HG03095 (cell line): Measurements from ENCODE around the gene GRAMD2A.

Experiments used
- ATAC-seq: cut with Tn5 transposase; IDR thresholded peaks from one replicate; pipeline ENCODE4 v1.9.1; 2021; ENCODE audit warnings: moderate library complexity; ENCODE audit not compliant: unreplicated experiment

Gene GRAMD2A

GRCh38 chr15:72220687-72221086, 23.1 kb upstream of the GRAMD2A start:
- no peak for ATAC-seq

GRCh38 chr15:72217216-72217615, 19.6 kb upstream of the GRAMD2A start:
- ATAC-seq, result no peak

DNA sequence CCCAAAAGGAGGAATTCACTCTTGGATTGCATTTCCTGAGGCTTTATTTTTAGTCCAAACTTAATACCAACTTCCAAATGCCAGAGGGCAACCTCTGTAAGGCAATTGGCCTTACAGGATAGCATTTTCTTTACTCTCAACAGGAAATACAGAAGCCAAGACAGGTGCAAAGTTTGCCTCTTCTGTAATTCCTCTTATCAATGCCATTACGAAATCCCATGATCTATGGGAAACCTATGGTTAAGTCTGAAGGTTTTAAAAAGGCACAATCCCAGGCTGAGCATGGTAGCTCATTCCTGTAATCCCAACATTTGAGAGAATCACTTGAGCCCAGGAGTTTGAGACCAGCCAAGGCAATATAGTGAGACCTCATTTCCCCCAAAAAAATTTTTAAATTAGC, 18.5 kb upstream of the GRAMD2A start:
- no peak for ATAC-seq

DNA sequence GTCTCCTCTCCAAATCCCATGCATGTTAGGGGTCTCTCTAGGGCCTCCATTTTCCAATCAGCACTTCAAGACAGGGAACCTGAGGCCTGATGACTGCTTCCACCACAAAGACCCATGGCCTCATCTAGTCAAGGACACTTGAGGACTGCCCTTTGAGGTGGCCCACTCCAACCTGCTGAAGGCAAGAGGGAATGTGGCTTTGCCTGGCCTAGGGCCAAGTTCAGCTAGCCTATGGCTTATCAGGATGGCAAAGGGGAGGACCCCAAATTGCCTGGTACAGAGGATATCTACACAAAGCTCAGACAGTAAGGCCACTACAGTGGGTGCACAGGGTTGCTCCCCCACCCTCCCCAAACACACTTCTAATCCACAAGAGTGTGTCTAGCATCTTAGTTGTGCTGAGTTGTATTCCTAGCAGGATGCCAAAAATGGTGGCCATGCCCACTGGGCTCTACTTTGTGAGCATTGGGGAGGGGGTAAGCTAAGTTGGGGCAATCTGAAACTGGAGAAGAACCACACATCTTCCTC, 10.0 kb upstream of the GRAMD2A start:
- ATAC-seq, result no peak

GRCh38 chr15:72206677-72207000, 9.1 kb upstream of the GRAMD2A start:
- ATAC-seq, result no peak

- ATAC-seq, result no peak
Observed at GRCh38 chr15:72205896-72206676, 8.5 kb upstream of the GRAMD2A start.

DNA sequence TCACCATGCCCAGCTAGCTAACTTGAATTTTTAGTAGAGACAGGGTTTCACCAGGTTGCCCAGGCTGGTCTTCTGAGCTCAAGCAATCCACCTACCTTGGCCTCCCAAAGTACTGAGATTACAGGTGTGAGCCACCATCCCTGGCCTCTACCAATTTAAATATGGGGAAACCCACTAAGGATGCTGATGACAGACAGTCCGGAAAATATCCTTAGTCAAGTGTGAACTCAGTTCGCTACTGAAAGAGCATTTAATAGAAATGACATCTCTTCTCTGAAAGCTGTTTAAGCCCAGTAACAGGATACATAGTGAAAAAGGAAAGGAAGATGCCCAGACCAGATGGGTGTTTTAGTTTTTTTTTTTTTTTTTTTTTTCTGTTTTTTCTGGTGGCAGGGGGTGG, 7.7 kb upstream of the GRAMD2A start:
- no peak for ATAC-seq

DNA sequence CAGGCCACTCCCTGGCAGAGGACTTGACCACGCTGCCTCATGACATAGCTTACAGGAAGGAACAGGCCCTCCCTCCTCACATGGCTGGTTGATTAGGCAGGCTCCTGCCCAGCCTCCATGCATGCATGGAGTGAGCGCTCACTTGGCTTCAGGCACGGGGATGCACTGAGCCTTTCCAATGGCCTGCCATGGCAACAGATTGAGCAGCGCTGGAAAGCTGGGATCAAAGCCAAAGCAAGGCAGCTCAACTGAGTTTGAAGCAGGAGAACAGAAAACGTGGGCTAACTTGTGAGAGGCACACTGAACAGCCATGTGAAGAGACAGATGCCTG, 5.9 kb upstream of the GRAMD2A start:
- no peak for ATAC-seq

DNA sequence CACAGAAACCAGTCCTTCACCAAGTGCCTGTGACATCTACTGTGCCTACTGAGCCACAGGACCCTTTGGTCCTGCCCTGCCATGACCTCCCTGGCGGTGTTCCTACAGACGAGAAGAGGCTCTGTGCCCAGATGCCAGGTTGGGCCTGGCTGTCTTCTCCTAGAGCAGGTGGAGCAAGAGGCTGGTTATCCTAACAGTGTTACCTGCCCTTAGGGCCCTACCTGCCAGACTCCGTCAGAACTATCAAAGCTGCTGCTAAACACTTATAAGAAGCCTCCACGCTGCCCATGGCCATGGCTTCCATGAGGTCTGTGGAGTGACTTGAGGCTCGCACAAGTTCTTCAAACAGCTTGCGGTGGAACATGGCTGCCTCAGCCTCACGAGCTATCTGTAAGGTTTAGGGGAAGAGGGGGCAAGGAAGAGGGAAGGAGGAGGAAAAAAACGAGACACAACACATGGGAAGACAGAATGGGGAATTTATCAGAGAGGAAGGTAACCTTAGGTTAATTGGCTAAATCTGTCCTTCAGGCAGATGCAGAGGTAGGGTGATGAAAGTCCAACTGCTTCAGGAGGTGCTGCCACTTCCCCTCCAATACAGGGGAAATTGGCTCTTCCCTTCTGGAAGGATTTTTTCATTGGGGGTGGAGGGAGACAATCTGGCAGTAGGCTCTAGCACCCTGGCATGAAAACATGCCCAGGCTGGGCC, 5.4 kb upstream of the GRAMD2A start:
- ATAC-seq, result no peak

DNA sequence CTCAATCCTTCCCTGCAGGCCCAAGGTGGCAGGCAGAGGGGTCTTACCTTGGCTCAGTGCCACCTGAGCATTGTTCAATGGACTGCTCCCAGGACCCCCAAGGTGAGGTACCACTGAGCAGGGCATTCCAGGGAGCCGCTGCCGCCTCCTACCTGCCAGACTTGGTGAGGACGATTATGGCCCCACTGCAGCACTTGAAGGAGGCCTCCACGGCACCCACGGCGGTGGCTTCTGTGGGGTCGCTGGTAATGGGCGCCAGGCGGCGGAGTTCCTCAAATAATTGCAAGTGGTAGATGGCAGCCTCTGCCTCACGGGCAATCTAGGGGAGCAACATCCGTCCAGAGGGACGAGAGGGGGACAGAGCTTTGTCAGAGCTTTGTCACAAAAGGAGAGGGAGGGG, 4.7 kb upstream of the GRAMD2A start:
- no peak for ATAC-seq

DNA sequence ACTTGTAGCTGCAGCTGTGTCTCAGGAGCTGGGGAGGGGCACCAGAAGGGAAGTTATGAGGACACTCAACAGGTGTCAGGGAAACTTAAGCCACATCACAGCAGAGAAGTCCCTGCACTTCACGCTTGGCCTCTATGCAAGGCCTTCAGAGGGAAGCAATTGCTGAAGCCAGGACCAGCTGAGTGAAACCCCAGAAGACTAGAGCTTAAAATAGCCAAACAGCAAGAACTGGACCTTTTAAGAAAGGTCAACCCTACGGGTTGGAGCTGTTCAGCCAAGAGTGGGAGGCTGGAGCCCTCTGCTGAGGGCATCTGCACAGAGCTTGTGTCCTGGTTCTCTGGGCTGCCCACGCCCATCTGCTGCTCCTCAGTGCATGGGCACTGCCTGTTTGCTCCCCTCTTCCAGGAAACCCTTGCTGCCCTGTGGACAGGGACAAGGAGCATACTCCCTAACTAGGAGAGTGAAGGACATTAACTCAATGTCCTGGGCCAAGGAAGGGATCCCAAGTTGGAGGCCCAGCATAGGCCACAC, 3.9 kb upstream of the GRAMD2A start:
- no peak for ATAC-seq

- ATAC-seq, result no peak
Observed at GRCh38 chr15:72200395-72201237, 3.0 kb upstream of the GRAMD2A start.

- no peak for ATAC-seq
Observed at GRCh38 chr15:72199721-72200212, 2.2 kb upstream of the GRAMD2A start.

DNA sequence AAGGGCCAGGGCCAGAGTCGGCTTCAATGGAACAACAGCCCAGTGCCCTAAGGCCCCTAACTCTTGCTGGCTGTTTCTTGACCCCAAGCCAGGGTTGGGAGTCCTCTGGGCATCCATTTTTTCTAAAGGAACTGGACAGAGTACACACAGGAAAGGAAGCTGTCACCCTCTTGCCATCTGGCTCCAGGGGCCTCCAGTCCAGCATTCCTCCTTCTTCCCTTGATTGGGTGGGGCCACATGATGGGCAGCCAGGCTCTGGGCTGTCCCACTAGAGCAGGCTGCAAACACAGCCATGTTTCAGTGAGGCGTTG, 1.6 kb upstream of the GRAMD2A start:
- no peak for ATAC-seq

DNA sequence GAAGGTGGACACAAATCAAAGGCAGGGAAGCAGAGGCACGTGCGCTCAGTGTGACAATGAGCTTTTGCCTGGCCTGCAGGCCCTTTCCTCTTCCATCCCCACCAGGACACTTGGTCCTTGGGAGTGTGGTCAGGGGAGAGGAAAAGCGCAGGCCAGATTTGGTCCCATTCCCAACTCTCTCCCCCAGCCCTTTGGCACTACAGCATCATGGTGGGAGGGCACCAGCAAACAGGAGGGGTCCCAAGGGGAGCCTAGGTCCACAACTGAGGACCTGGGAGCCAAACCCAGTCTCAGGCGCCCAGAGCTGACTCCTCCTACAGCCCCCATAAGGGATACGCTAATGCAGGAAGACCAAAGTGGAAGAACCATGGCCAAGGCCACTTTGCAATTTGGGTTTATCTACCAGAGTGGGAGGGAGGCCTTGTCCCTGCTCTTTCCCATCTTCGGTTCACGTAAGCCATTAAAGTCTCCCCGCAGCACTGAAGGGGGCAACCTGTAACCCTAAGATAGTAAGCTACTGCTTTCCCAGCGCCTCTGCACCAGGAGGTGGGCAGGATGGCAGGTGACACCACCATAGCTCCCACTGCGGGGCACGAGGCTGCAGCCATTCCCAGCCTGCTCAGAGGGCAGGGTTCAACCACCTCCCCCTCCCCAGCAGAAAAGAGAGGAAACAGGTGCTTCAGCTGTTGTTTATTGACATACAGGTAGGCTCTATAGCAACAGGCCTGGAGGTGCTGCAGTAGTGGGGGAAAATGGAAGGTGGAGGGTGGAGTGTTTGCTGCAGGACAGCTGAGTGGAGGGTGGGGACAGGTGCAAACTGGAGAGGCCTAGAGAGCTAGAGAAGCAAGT, 993 bp upstream of the GRAMD2A start:
- ATAC-seq, result no peak

GRCh38 chr15:72197041-72197459, 537 bp downstream of the GRAMD2A start:
- no peak for ATAC-seq

- ATAC-seq, result no peak
Observed at GRCh38 chr15:72196409-72197040, 1.1 kb downstream of the GRAMD2A start.

DNA sequence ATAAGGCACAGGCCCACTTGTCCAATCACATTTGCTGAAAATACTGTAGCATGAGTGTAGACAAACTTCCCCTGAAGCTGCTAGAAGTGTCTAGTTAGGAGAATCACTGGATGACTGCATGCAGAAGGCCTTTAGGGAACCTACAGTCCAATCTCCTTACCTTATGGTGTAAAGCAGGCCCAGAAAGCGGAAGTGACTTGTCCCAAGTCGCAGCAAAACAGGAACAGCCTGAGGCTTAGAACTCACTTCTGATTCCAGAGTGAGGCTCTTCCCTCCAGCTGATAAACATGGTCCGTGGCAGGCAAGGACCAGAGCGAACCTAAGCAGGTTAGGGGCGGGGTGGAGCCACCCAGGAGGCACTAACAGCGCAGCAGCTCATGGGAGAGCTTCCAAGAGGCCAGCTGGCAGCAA, 2.5 kb downstream of the GRAMD2A start:
- ATAC-seq, result no peak

GRCh38 chr15:72193836-72194396, 3.7 kb downstream of the GRAMD2A start:
- no peak for ATAC-seq

- ATAC-seq, result no peak
Observed at GRCh38 chr15:72192416-72192815, 5.2 kb downstream of the GRAMD2A start.
